GM12892 (cell line): ENCODE results near the gene MSL2.

Source experiments
- POLR2A ChIP-seq: IDR thresholded peaks from 2 replicates; pipeline ENCODE4 v1.6.1; 2011; ENCODE audit warnings: low read depth, low read length, control low read depth
- POLR2AphosphoS5 ChIP-seq: IDR thresholded peaks from 2 replicates; pipeline ENCODE4 v1.6.1; 2011; ENCODE audit warnings: low read depth, low read length, control low read depth

DNA sequence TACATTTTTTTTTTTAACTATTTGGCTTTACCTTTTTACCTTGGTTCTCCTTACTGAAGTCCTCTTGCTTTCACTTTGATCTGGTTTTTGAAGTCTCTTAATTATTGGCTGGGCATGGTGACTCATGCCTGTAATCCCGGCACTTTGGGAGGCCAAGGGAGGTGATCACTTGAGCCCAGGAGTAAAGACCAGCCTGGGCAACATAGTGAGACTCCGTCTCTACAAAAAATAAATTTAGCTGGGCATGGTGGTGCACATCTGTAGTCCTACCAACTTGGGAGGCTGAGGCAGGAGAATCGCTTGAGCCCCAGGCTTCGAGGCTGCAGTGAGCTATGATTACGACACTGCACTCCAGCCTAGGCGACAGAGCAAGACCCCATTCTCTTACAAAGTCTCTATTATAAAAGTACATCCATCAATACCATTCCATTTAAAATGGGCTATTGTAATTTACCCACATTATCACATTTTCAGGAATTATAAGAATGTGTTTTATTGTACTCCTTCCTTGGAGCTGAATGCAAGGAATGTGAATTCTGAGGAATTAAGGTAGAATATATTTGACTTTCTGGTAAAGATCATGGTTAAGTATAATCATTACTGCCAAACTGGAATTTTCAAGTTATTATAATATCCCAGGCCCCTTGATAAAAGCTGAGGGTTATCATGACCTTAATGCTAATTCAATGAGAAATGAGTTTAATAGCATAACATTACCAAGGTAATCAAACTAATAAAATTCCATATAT is 49.0 kb downstream of the MSL2 start:
- TF ChIP-seq POLR2AphosphoS5 (no peak), POLR2A (no peak)
